WTC11 (cell line): ENCODE results near the gene ZBTB8B. TPM values are rescaled to one million over a fixed set of nuclear protein-coding genes. Genes with fewer than 3 reads are reported as not detected.

ENCODE experiments used
- ATAC-seq: fragments of 200-7000 bp; cut with Tn5 transposase; 2 replicates; pipeline ENCODE4 v1.10.0; 2021; ENCODE audit warnings: mild to moderate bottlenecking, moderate library complexity
- CTCF ChIA-PET: fragments of 300-600 bp; sonication (Branson Sonifier 250); formaldehyde crosslinking; loops from one replicate; lab custom pipeline; 2021; ENCODE audit warnings: antibody characterized with exemption; lab: Charles Lee
- POLR2A ChIA-PET: fragments of 350-600 bp; sonication (Branson Sonifier 250); formaldehyde crosslinking; loops from one replicate; lab custom pipeline; 2021; ENCODE audit warnings: antibody characterized with exemption; lab: Charles Lee
- DNase-seq: peaks from one replicate; pipeline ENCODE4 v3.0.0; 2021; ENCODE audit warnings: low spot score
- H3K27ac Mint-ChIP-seq: 2 replicates; pipeline ENCODE4 v1.8.0; 2021; ENCODE audit warnings: mixed read lengths
- H3K27me3 Mint-ChIP-seq: 2 replicates; pipeline ENCODE4 v1.8.0; 2021; ENCODE audit warnings: low read depth, mild to moderate bottlenecking, moderate library complexity, mixed read lengths
- H3K36me3 Mint-ChIP-seq: 2 replicates; pipeline ENCODE4 v1.8.0; 2021; ENCODE audit warnings: mixed read lengths
- H3K4me1 Mint-ChIP-seq: 2 replicates; pipeline ENCODE4 v1.8.0; 2022; ENCODE audit warnings: mixed read lengths
- H3K4me3 Mint-ChIP-seq: 2 replicates; pipeline ENCODE4 v1.8.0; 2021; ENCODE audit warnings: mild to moderate bottlenecking, moderate library complexity, mixed read lengths
- H3K9me3 Mint-ChIP-seq: 2 replicates; pipeline ENCODE4 v1.8.0; 2021; ENCODE audit warnings: mixed read lengths
- ELF4 ChIP-seq: sonication (generic); formaldehyde crosslinking; IDR thresholded peaks from 2 replicates; pipeline ENCODE4 v1.8.1; 2022; ENCODE audit warnings: low read depth, mild to moderate bottlenecking, moderate library complexity, missing genetic modification reagents
- JAZF1 ChIP-seq: fragments of 250-450 bp; sonication (Bioruptor Pico); IDR thresholded peaks from 2 replicates; pipeline ENCODE4 v1.9.0; 2021; ENCODE audit warnings: moderate library complexity, mild to moderate bottlenecking, inconsistent platforms
- KAT7 ChIP-seq: sonication (generic); formaldehyde crosslinking; IDR thresholded peaks from 2 replicates; pipeline ENCODE4 v1.8.1; 2023; ENCODE audit warnings: missing genetic modification reagents, mild to moderate bottlenecking, borderline replicate concordance
- PRRX2 ChIP-seq: fragments of 250-450 bp; sonication (Bioruptor Pico); IDR thresholded peaks from 2 replicates; pipeline ENCODE4 v1.8.0; 2021; ENCODE audit warnings: mild to moderate bottlenecking
- SMAD3 ChIP-seq: sonication (generic); formaldehyde crosslinking; IDR thresholded peaks from 2 replicates; pipeline ENCODE4 v1.8.0; 2022; ENCODE audit warnings: missing genetic modification reagents, mild to moderate bottlenecking, borderline replicate concordance
- ZNF138 ChIP-seq: sonication (generic); formaldehyde crosslinking; conservative IDR thresholded peaks from 2 replicates; pipeline ENCODE4 v1.8.1; 2022; ENCODE audit warnings: mild to moderate bottlenecking, moderate library complexity, missing genetic modification reagents
- ZNF317 ChIP-seq: sonication (generic); formaldehyde crosslinking; IDR thresholded peaks from 2 replicates; pipeline ENCODE4 v1.8.1; 2023; ENCODE audit warnings: low read depth, mild to moderate bottlenecking, moderate library complexity, missing genetic modification reagents, borderline replicate concordance
- total RNA-seq: library from RNA; stranded (reverse); gene quantifications from 3 replicates; pipeline ENCODE4 v1.2.3, GENCODE V29; 2021
- TF ChIP-seq, protein P1 (sequence below): fragments of 250-450 bp; sonication (Bioruptor Pico); IDR thresholded peaks from 2 replicates; pipeline ENCODE4 v1.9.0; 2021; ENCODE audit warnings: mild to moderate bottlenecking
- TF ChIP-seq, protein P2 (sequence below): fragments of 250-450 bp; sonication (Bioruptor Pico); IDR thresholded peaks from 2 replicates; pipeline ENCODE4 v1.9.0; 2021; ENCODE audit warnings: mild to moderate bottlenecking, borderline replicate concordance
- TF ChIP-seq, protein P3 (sequence below): sonication (generic); formaldehyde crosslinking; IDR thresholded peaks from 2 replicates; pipeline ENCODE4 v1.8.1; 2023; ENCODE audit warnings: mild to moderate bottlenecking, missing genetic modification reagents
- TF ChIP-seq, protein P4 (sequence below): sonication (generic); formaldehyde crosslinking; IDR thresholded peaks from 2 replicates; pipeline ENCODE4 v1.8.1; 2023; ENCODE audit warnings: mild to moderate bottlenecking, missing genetic modification reagents, moderate library complexity
- TF ChIP-seq, protein P5 (sequence below): sonication (generic); formaldehyde crosslinking; IDR thresholded peaks from 2 replicates; pipeline ENCODE4 v1.8.0; 2022; ENCODE audit warnings: mild to moderate bottlenecking, missing genetic modification reagents

The ZBTB8B gene
- total RNA-seq, 1 experiment from 2014 or later = 2.7 TPM

DNA sequence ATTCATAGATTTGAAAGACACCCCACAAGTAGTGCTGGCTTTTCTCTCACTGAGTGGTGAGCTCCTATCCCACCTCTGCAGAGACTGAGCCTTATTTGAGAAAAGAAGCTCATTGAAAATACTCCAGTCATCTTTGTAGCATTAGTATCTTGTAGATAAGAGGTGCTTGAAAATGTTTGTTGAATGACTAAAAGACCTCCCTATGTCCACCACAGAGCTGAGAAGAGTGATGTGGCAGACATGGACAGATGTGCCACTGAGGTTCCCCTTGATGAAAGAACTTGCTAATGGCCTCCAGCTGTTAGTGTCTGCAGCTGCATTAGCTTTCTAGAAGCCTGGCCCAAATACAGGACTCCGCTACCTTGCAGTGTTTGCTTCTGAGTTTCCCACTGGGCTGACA lies 45.1 kb downstream of the ZBTB8B start:
- ChIA-PET CTCF (interaction anchor here (3.6 kb wide), 1 partner anchor 11 kb away, joined by 21 read pairs; no protein-coding TSS in a partner anchor), POLR2A (no interaction called here)
- Mint-ChIP-seq H3K27me3 (peaks cover 3% of the 10 kb centered on the region; the same call in 1 of the 2 replicates), H3K36me3 (no peaks in the 10 kb centered on the region), H3K27ac (no peak overlapping the region), H3K4me1 (no peaks in the 10 kb centered on the region), H3K4me3 (no peak overlapping the region), H3K9me3 (peaks cover 4% of the 10 kb centered on the region)
- TF ChIP-seq, protein P1, sequence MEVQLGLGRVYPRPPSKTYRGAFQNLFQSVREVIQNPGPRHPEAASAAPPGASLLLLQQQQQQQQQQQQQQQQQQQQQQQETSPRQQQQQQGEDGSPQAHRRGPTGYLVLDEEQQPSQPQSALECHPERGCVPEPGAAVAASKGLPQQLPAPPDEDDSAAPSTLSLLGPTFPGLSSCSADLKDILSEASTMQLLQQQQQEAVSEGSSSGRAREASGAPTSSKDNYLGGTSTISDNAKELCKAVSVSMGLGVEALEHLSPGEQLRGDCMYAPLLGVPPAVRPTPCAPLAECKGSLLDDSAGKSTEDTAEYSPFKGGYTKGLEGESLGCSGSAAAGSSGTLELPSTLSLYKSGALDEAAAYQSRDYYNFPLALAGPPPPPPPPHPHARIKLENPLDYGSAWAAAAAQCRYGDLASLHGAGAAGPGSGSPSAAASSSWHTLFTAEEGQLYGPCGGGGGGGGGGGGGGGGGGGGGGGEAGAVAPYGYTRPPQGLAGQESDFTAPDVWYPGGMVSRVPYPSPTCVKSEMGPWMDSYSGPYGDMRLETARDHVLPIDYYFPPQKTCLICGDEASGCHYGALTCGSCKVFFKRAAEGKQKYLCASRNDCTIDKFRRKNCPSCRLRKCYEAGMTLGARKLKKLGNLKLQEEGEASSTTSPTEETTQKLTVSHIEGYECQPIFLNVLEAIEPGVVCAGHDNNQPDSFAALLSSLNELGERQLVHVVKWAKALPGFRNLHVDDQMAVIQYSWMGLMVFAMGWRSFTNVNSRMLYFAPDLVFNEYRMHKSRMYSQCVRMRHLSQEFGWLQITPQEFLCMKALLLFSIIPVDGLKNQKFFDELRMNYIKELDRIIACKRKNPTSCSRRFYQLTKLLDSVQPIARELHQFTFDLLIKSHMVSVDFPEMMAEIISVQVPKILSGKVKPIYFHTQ (CRISPR knock-in tag) = no peak
- TF ChIP-seq ZNF317 (no peak), KAT7 (CRISPR knock-in tag) (no peak), JAZF1 (CRISPR knock-in tag) (no peak), SMAD3 (CRISPR knock-in tag) (no peak), ELF4 (CRISPR knock-in tag) (no peak), PRRX2 (no peak), ZNF138 (CRISPR knock-in tag) (no peak)
- TF ChIP-seq, protein P2, sequence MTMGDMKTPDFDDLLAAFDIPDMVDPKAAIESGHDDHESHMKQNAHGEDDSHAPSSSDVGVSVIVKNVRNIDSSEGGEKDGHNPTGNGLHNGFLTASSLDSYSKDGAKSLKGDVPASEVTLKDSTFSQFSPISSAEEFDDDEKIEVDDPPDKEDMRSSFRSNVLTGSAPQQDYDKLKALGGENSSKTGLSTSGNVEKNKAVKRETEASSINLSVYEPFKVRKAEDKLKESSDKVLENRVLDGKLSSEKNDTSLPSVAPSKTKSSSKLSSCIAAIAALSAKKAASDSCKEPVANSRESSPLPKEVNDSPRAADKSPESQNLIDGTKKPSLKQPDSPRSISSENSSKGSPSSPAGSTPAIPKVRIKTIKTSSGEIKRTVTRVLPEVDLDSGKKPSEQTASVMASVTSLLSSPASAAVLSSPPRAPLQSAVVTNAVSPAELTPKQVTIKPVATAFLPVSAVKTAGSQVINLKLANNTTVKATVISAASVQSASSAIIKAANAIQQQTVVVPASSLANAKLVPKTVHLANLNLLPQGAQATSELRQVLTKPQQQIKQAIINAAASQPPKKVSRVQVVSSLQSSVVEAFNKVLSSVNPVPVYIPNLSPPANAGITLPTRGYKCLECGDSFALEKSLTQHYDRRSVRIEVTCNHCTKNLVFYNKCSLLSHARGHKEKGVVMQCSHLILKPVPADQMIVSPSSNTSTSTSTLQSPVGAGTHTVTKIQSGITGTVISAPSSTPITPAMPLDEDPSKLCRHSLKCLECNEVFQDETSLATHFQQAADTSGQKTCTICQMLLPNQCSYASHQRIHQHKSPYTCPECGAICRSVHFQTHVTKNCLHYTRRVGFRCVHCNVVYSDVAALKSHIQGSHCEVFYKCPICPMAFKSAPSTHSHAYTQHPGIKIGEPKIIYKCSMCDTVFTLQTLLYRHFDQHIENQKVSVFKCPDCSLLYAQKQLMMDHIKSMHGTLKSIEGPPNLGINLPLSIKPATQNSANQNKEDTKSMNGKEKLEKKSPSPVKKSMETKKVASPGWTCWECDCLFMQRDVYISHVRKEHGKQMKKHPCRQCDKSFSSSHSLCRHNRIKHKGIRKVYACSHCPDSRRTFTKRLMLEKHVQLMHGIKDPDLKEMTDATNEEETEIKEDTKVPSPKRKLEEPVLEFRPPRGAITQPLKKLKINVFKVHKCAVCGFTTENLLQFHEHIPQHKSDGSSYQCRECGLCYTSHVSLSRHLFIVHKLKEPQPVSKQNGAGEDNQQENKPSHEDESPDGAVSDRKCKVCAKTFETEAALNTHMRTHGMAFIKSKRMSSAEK (CRISPR knock-in tag) = no peak
- TF ChIP-seq, protein P3, sequence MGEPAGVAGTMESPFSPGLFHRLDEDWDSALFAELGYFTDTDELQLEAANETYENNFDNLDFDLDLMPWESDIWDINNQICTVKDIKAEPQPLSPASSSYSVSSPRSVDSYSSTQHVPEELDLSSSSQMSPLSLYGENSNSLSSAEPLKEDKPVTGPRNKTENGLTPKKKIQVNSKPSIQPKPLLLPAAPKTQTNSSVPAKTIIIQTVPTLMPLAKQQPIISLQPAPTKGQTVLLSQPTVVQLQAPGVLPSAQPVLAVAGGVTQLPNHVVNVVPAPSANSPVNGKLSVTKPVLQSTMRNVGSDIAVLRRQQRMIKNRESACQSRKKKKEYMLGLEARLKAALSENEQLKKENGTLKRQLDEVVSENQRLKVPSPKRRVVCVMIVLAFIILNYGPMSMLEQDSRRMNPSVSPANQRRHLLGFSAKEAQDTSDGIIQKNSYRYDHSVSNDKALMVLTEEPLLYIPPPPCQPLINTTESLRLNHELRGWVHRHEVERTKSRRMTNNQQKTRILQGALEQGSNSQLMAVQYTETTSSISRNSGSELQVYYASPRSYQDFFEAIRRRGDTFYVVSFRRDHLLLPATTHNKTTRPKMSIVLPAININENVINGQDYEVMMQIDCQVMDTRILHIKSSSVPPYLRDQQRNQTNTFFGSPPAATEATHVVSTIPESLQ (CRISPR knock-in tag) = no peak
- TF ChIP-seq, protein P4, sequence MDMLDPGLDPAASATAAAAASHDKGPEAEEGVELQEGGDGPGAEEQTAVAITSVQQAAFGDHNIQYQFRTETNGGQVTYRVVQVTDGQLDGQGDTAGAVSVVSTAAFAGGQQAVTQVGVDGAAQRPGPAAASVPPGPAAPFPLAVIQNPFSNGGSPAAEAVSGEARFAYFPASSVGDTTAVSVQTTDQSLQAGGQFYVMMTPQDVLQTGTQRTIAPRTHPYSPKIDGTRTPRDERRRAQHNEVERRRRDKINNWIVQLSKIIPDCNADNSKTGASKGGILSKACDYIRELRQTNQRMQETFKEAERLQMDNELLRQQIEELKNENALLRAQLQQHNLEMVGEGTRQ = no peak
- TF ChIP-seq, protein P5, sequence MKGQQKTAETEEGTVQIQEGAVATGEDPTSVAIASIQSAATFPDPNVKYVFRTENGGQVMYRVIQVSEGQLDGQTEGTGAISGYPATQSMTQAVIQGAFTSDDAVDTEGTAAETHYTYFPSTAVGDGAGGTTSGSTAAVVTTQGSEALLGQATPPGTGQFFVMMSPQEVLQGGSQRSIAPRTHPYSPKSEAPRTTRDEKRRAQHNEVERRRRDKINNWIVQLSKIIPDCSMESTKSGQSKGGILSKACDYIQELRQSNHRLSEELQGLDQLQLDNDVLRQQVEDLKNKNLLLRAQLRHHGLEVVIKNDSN (CRISPR knock-in tag) = no peak
- DNase-seq (no peak), ATAC-seq (no peak)

Other genes starting within 250 kb of the ZBTB8B start
- gene TMEM234, start 242.7 kb upstream of the ZBTB8B start, total RNA-seq = 10.3 to 11.9 TPM (median 11.4 TPM) in 3 replicates
- gene EIF3I, start 242.7 kb upstream of the ZBTB8B start, total RNA-seq = 237 to 243 TPM (median 241 TPM) in 3 replicates
- gene FAM167B, start 217.8 kb upstream of the ZBTB8B start, total RNA-seq = 5.4 to 7.4 TPM (median 7.1 TPM) in 3 replicates
- 51.0 to 60.5 TPM (median 57.0 TPM) in 3 replicates for gene LCK, start 213.8 kb upstream of the ZBTB8B start, total RNA-seq
- 108 to 120 TPM (median 119 TPM) in 3 replicates for gene HDAC1, start 173.0 kb upstream of the ZBTB8B start, total RNA-seq
- gene MARCKSL1, start 128.8 kb upstream of the ZBTB8B start, total RNA-seq = 442 to 450 TPM (median 443 TPM) in 3 replicates
- 6.7 to 10.4 TPM (median 9.4 TPM) in 3 replicates for gene FAM229A, start 102.6 kb upstream of the ZBTB8B start, total RNA-seq
- 1.2 to 2.9 TPM (median 1.7 TPM) in 3 replicates for gene TSSK3, start 102.5 kb upstream of the ZBTB8B start, total RNA-seq
- 42.4 to 44.3 TPM (median 43.6 TPM) in 3 replicates for gene BSDC1, start 70.6 kb upstream of the ZBTB8B start, total RNA-seq
- gene ZBTB8A, start 74.4 kb downstream of the ZBTB8B start, total RNA-seq = 7.1 to 8.2 TPM (median 7.7 TPM) in 3 replicates
- 56.7 to 60.5 TPM (median 59.0 TPM) in 3 replicates for gene ZBTB8OS, start 185.5 kb downstream of the ZBTB8B start, total RNA-seq
- 331 to 339 TPM (median 333 TPM) in 3 replicates for gene RBBP4, start 186.1 kb downstream of the ZBTB8B start, total RNA-seq
- gene SYNC, start 237.7 kb downstream of the ZBTB8B start, total RNA-seq = 0.09 to 0.21 TPM (median 0.11 TPM) in 3 replicates